HCT116 (cell line): Measurements from ENCODE around the gene TM9SF2. TPM values are rescaled to one million over a fixed set of nuclear protein-coding genes. Genes with fewer than 3 reads are reported as not detected.

Experiments
- ATAC-seq: fragments of 200-7000 bp; cut with Tn5 transposase; 2 replicates; pipeline ENCODE4 v1.9.1; 2020; ENCODE audit warnings: mild to moderate bottlenecking, moderate library complexity
- BruUV-seq: library from RNA; stranded (reverse); fragments of 400-500 nt; replicated peaks from 2 replicates; lab custom pipeline; 2021; lab: Mats Ljungman, UMichigan
- CTCF ChIA-PET: fragments of 300-600 bp; sonication (Branson Sonifier 250); formaldehyde crosslinking; loops from one replicate; lab custom pipeline; 2021; ENCODE audit warnings: antibody characterized with exemption; lab: Charles Lee
- POLR2A ChIA-PET: fragments of 300-600, 350-600 bp; sonication (Branson Sonifier 250); formaldehyde crosslinking; loops from one replicate; lab custom pipeline; 2021; ENCODE audit warnings: antibody characterized with exemption; lab: Charles Lee
- RAD21 ChIA-PET, 2 experiments: fragments of 300-600 bp; sonication (Branson Sonifier 250); formaldehyde crosslinking; loops; one replicate each; lab custom pipeline; 2023; ENCODE audit warnings: low total read pairs in 2 of 2; ENCODE audit not compliant: uncharacterized antibody in 2 of 2, unreplicated experiment in 2 of 2, low non-redundant PET in 1 of 2; lab: Charles Lee
- DNase-seq: peaks from one replicate; pipeline ENCODE4 v3.0.0-alpha.2; 2010; ENCODE audit warnings: low read depth, low spot score
- H2AFZ ChIP-seq: fragments of 200-600 bp; shearing (Covaris generic), sonication (generic); 2 replicates; pipeline ENCODE4 v1.6.1; 2017; ENCODE audit warnings: low read depth, mixed run types, mixed read lengths, antibody characterized with exemption, low read length; ENCODE audit not compliant: poor library complexity, severe bottlenecking
- H3K27ac ChIP-seq: 2 replicates; pipeline ENCODE4 v1.5.1; 2012; ENCODE audit warnings: low read depth, low read length
- H3K27me3 ChIP-seq: fragments of 200-600 bp; sonication (generic); 2 replicates; pipeline ENCODE4 v1.6.1; 2016; ENCODE audit warnings: mixed run types, low read length, mixed read lengths; ENCODE audit not compliant: insufficient read depth
- H3K36me3 ChIP-seq, 2 experiments: fragments of 200-500 bp in 1 of 2; fragments of 200-600 bp in 1 of 2; sonication (Bioruptor generic) in 1 of 2; sonication (generic) in 1 of 2; 2 replicates each; pipeline versions ENCODE4 v1.5.1 to v1.6.1; 2014 to 2016; ENCODE audit warnings: low read length in 2 of 2, inconsistent platforms in 1 of 2, mixed read lengths in 1 of 2, mixed run types in 1 of 2; ENCODE audit not compliant: insufficient read depth in 2 of 2, control insufficient read depth in 1 of 2
- H3K4me1 ChIP-seq, 2 experiments: fragments of 200-600 bp in 1 of 2; sonication (generic) in 1 of 2; 2 replicates each; pipeline versions ENCODE4 v1.5.1 to v1.6.1; 2012 to 2017; ENCODE audit warnings: low read length in 2 of 2, inconsistent platforms in 1 of 2, mild to moderate bottlenecking in 1 of 2, mixed read lengths in 1 of 2, mixed run types in 1 of 2, moderate library complexity in 1 of 2; ENCODE audit not compliant: insufficient read depth in 2 of 2, control insufficient read depth in 1 of 2
- H3K4me2 ChIP-seq: fragments of 200-600 bp; sonication (generic); 2 replicates; pipeline ENCODE4 v1.6.1; 2017; ENCODE audit warnings: mixed run types, low read length, mixed read lengths
- H3K4me3 ChIP-seq, 2 experiments: fragments of 200-600 bp in 1 of 2; sonication (generic) in 1 of 2; replicated peaks in 1 of 2; 2 replicates each; pipeline ENCODE4 v1.5.1; 2011 to 2016; ENCODE audit warnings: low read length in 2 of 2, control low read depth in 1 of 2, low read depth in 1 of 2, mild to moderate bottlenecking in 1 of 2, mixed read lengths in 1 of 2, mixed run types in 1 of 2
- H3K79me2 ChIP-seq: fragments of 200-600 bp; sonication (generic); 2 replicates; pipeline ENCODE4 v1.6.1; 2017; ENCODE audit warnings: mild to moderate bottlenecking, mixed run types, low read length, moderate library complexity, mixed read lengths; ENCODE audit not compliant: insufficient read depth
- H3K9ac ChIP-seq: fragments of 200-600 bp; sonication (generic); 2 replicates; pipeline ENCODE4 v1.6.1; 2016; ENCODE audit warnings: low read length, mixed read lengths
- H3K9me2 ChIP-seq: fragments of 200-600 bp; sonication (generic), shearing (Covaris generic); 2 replicates; pipeline ENCODE4 v1.6.1; 2017; ENCODE audit warnings: mixed run types, mild to moderate bottlenecking, moderate library complexity; ENCODE audit not compliant: insufficient read depth
- H3K9me3 ChIP-seq, 2 experiments: fragments of 200-500 bp in 1 of 2; fragments of 200-600 bp in 1 of 2; sonication (Bioruptor generic) in 1 of 2; sonication (generic) in 1 of 2; 2 replicates each; pipeline ENCODE4 v1.6.1; 2014 to 2017; ENCODE audit warnings: low read length in 2 of 2, mixed read lengths in 2 of 2, inconsistent platforms in 1 of 2, low read depth in 1 of 2, mild to moderate bottlenecking in 1 of 2, mixed run types in 1 of 2, moderate library complexity in 1 of 2; ENCODE audit not compliant: control insufficient read depth in 1 of 2, insufficient read depth in 1 of 2
- H4K20me1 ChIP-seq: fragments of 200-600 bp; sonication (generic), shearing (Covaris generic); 2 replicates; pipeline ENCODE4 v1.6.1; 2017; ENCODE audit warnings: mixed run types, mild to moderate bottlenecking, moderate library complexity; ENCODE audit not compliant: insufficient read depth
- CBX3 ChIP-seq: IDR thresholded peaks from 2 replicates; pipeline ENCODE4 v1.6.1; 2012; ENCODE audit warnings: low read depth
- MAX ChIP-seq: IDR thresholded peaks from 2 replicates; pipeline ENCODE4 v1.6.1; 2012
- RAD21 ChIP-seq: IDR thresholded peaks from 2 replicates; pipeline ENCODE4 v1.6.1; 2012; ENCODE audit warnings: low read depth, mild to moderate bottlenecking
- SRF ChIP-seq: IDR thresholded peaks from 2 replicates; pipeline ENCODE4 v1.6.1; 2012; ENCODE audit warnings: low read depth
- TCF7L2 ChIP-seq: IDR thresholded peaks from 2 replicates; pipeline ENCODE4 v1.7.0; 2011; ENCODE audit warnings: borderline replicate concordance, inconsistent platforms; ENCODE audit not compliant: insufficient read depth, insufficient read length; ENCODE audit errors: extremely low read depth
- YY1 ChIP-seq: IDR thresholded peaks from 2 replicates; pipeline ENCODE4 v1.6.1; 2011; ENCODE audit warnings: low read length, low read depth, moderate library complexity, mild to moderate bottlenecking; ENCODE audit not compliant: insufficient replicate concordance; ENCODE audit errors: extremely low read depth
- ZNF274 ChIP-seq: fragments of 200-500 bp; sonication (Bioruptor generic); IDR thresholded peaks from 2 replicates; pipeline ENCODE4 v1.6.1; 2014; ENCODE audit warnings: mild to moderate bottlenecking, low read depth, low read length, inconsistent platforms
- intact Hi-C: fragments of 100-400 bp; cut with micrococcal nuclease; formaldehyde crosslinking; loops from 2 replicates; pipeline ENCODE4 v1.10.0; 2022
- total RNA-seq: library from RNA; stranded (reverse); gene quantifications from one replicate; pipeline ENCODE4 v1.2.1, GENCODE V29; 2021; ENCODE audit not compliant: unreplicated experiment
- TF ChIP-seq, protein P1 (sequence below), 3 experiments: fragments of 200-600 bp in 1 of 3; sonication (generic) in 1 of 3; IDR thresholded peaks in 2 of 3; conservative IDR thresholded peaks in 1 of 3; 2 replicates each; pipeline ENCODE4 v1.5.1; 2012 to 2017; ENCODE audit warnings: low read depth in 2 of 3, low read length in 2 of 3, antibody characterized with exemption in 1 of 3, borderline replicate concordance in 1 of 3, control low read depth in 1 of 3, mild to moderate bottlenecking in 1 of 3, mixed read lengths in 1 of 3, mixed run types in 1 of 3, moderate library complexity in 1 of 3; ENCODE audit not compliant: insufficient read depth in 1 of 3

TM9SF2 gene
- total RNA-seq, 1 experiment from 2014 or later = 77.8 TPM

- intact Hi-C loops = no loop called here
- H3K4me3 ChIP-seq = no peak overlapping the region
- no peaks in the 10 kb centered on the region for H3K9me3 ChIP-seq
- no peaks in the 10 kb centered on the region for H3K27me3 ChIP-seq
- TF ChIP-seq, protein P1, sequence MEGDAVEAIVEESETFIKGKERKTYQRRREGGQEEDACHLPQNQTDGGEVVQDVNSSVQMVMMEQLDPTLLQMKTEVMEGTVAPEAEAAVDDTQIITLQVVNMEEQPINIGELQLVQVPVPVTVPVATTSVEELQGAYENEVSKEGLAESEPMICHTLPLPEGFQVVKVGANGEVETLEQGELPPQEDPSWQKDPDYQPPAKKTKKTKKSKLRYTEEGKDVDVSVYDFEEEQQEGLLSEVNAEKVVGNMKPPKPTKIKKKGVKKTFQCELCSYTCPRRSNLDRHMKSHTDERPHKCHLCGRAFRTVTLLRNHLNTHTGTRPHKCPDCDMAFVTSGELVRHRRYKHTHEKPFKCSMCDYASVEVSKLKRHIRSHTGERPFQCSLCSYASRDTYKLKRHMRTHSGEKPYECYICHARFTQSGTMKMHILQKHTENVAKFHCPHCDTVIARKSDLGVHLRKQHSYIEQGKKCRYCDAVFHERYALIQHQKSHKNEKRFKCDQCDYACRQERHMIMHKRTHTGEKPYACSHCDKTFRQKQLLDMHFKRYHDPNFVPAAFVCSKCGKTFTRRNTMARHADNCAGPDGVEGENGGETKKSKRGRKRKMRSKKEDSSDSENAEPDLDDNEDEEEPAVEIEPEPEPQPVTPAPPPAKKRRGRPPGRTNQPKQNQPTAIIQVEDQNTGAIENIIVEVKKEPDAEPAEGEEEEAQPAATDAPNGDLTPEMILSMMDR (IDR thresholded peaks at IDR 0.05 in 2 of 3, conservative IDR thresholded peaks at IDR 0.05 in 1 of 3; ENCODE audit: borderline replicate concordance in 1 of 3, insufficient read depth in 1 of 3, low read depth in 2 of 3, low read length in 2 of 3) = no peak
- TF ChIP-seq ZNF274 = no peak
- TF ChIP-seq CBX3 = no peak
- TF ChIP-seq YY1 = no peak
- no peak for TF ChIP-seq SRF
- no peak for TF ChIP-seq RAD21
- no peak for TF ChIP-seq MAX
- TF ChIP-seq TCF7L2 = no peak
- TF ChIP-seq, all 23 proteins: peak for 0
- no peaks in the 10 kb centered on the region for H4K20me1 ChIP-seq
- no peak overlapping the region for H2AFZ ChIP-seq
- POLR2A ChIA-PET = no interaction called here
- BruUV-seq = no TSS peak
- H3K27ac ChIP-seq = no peak overlapping the region
- H3K36me3 ChIP-seq = no peaks in the 10 kb centered on the region
- no peaks in the 10 kb centered on the region for H3K9me2 ChIP-seq
- no peak for DNase-seq
- ATAC-seq = no peak
- H3K4me1 ChIP-seq = no peaks in the 10 kb centered on the region
- CTCF ChIA-PET = no interaction called here
- no peak overlapping the region for H3K9ac ChIP-seq
- RAD21 ChIA-PET = no interaction called here
- H3K4me2 ChIP-seq = no peak overlapping the region
- no peaks in the 10 kb centered on the region for H3K79me2 ChIP-seq
Measured at GRCh38 chr13:99587021-99587420, 85.7 kb downstream of the TM9SF2 start.
